Omental fat pad (tissue), 4 donors: ENCODE measurements around the gene SECISBP2L. TPM values are rescaled to one million over a fixed set of nuclear protein-coding genes. Genes with fewer than 3 reads are reported as not detected.

ENCODE experiments used
- ATAC-seq: fragments of 150-250 bp; one replicate; pipeline ENCODE4 v1.9.1; 2016; ENCODE audit warnings: mild to moderate bottlenecking, moderate library complexity; ENCODE audit not compliant: low FRiP score
- DNase-seq: peaks from one replicate; pipeline ENCODE4 v3.0.0-alpha.2; 2019; ENCODE audit warnings: low spot score
- total RNA-seq, 4 donors: library from RNA; depleted of rRNA; stranded (reverse); fragments of >200 nt; gene quantifications; one replicate each; pipeline ENCODE4 v1.1.0, GENCODE V29; 2016
- TF ChIP-seq, protein P1 (sequence below), 3 donors: fragments of 450-650 bp; IDR thresholded peaks; one replicate each; pipeline ENCODE4 v1.5.1; 2016 to 2017; ENCODE audit warnings: antibody characterized with exemption in 3 of 3, mild to moderate bottlenecking in 3 of 3, moderate library complexity in 2 of 3

The SECISBP2L gene
- total RNA-seq, 4 donors from 2014 or later: 31.0 to 56.7 (median 50.0) TPM

DNA sequence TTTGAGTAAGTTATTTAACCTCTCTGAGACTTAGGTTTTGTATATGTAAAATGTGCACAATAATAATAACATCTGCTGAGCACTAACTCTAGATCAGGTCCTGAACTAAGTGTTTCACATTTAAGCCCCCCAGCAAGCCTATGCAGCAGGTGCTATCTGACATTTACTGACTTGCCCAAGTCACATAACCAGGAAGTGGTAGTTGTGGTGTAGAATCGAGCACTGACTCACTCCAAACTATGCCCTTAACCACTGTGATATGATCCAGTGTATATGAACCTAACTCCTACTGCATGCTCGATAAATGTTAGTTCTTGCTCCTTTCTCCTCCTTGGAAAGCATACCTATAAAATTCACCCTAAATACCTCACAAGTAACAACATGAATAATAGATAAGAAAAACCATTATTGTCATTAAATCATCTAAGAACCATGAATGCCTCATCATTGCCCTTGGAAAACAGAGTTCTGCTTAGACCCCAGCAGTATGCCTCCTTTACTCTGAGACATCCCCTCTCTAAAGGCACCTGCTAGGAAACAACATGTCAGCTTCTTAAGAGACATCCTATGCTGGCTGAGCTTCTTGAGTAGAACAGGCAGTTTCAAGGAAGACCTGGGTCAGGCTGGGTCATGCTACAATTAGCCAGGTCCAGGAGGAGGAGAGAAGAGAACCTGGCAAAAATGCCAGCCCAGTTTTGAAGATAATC is 79.5 kb downstream of the SECISBP2L start:
- no peak for ATAC-seq
- TF ChIP-seq, protein P1, sequence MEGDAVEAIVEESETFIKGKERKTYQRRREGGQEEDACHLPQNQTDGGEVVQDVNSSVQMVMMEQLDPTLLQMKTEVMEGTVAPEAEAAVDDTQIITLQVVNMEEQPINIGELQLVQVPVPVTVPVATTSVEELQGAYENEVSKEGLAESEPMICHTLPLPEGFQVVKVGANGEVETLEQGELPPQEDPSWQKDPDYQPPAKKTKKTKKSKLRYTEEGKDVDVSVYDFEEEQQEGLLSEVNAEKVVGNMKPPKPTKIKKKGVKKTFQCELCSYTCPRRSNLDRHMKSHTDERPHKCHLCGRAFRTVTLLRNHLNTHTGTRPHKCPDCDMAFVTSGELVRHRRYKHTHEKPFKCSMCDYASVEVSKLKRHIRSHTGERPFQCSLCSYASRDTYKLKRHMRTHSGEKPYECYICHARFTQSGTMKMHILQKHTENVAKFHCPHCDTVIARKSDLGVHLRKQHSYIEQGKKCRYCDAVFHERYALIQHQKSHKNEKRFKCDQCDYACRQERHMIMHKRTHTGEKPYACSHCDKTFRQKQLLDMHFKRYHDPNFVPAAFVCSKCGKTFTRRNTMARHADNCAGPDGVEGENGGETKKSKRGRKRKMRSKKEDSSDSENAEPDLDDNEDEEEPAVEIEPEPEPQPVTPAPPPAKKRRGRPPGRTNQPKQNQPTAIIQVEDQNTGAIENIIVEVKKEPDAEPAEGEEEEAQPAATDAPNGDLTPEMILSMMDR (IDR thresholded peaks at IDR 0.05): no peak
- DNase-seq: no peak

DNA sequence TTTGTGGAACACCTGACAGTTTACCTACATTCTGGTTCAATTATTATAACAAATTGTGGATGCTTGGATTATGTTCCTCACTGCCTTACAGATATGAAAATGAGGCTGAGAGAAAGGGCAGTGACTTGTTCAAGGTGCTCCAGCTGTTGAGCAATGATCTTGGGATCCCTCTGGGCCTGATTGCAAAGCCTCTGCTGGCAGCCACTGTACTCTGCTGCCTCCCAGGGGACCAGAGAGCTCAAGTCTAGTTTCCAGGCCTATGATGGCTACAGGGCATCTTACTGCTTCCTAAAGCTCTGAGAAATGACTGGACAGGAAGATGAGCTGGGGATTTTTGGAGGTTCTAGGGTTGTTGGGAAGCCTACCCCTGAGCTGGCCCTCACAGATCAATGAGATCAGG is 80.3 kb downstream of the SECISBP2L start:
- no peak for ATAC-seq
- no peak for DNase-seq
- TF ChIP-seq, protein P1 (IDR thresholded peaks at IDR 0.05): no peak

DNA sequence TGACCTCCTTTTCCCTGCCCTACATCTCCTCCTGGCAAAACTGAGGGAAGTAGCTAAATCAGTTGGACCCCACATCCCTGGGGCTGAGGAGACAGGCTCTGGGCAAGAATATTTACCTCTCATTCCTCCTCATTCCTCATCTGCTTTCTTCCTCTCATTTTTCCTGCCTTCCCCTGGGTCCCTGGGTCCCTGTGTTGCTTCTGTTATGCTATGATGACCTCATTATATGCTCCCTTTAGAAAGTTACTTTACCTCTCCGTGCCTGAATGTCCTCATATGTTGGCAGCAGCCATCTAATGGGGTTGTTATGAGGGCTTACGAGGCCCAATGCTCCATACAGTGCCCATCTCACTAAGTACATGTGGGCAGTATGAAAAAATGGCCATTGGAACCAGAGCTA is 81.3 kb downstream of the SECISBP2L start:
- TF ChIP-seq, protein P1 (IDR thresholded peaks at IDR 0.05): no peak
- DNase-seq: no peak
- ATAC-seq: no peak

DNA sequence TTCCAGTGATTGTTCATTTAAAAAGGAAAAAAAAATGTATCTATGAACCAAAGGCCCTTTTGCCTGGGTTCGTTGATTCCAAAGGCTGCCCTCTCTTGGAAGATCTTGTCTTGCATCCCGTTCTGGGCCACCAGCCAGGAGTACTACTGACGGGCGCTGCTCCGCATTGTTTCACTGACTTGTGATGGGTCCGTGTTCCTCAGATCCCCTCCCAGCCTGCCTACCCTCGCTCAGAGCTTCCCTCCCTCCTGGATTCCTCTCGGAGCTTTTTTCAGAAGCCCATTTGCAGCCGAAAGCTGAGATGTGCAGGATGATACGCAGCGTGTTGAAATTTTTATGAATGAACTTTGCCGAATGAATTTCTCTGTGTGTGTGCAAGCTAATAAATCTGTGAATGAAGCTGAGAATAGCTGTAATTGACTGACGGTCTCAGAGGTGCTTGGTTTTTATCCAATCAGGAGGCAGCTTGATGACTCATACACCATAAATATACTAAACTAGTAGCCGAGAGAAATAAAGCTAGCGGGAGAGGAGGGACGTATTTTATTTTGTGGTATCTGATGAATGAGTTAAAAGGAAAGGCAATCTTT is 82.6 kb downstream of the SECISBP2L start, which contains the start of gene SHC4:
SHC4 (minus strand) TSS at position 396 of the 590 bp plus-strand sequence. CDS start 904 bp downstream, outside the sequence.
- DNase-seq (no peak), ATAC-seq (peak; percentile 72)
- TF ChIP-seq, protein P1 (IDR thresholded peaks at IDR 0.05): no peak

DNA sequence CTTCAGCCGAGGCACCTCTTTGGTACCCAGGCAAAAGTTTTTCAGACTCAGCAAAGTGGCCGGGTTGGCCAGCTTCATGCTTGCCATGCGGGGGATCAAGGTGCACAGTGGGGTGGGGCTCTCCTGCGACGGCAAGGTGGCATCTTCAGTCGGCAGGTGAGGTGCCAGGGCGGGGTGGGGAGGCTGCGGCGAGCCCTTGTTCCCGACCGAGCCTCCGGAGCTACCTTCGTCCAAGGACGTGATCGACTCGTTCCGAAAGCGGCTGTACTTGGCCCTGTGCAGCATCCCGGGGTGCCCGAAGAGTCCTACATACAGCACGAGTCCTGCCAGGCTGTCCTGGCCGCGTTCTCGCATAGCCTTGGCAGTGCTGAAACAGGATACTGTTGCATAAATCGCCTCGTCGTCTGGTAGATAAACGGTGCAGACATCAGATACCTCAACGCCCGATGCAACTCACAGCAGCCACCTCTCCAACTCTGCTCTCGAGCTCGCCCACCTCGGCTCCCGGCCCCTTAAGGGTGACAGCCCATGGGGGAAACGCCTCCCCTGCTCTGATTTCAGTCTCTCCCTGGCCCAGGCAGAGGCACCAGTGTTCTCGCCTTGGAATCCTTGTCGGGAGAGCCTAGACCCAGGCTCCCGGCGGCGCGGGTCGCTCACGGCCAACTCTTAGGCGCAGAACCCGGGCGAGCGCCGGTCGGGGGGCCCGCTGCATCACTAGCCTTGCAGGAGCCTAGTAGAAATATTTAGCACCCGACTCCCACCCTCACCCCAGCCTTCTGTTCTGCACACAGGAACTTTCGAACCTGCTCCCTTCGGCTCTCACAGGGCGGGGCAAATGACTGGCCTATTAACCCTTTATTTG is 83.4 kb downstream of the SECISBP2L start:
- no peak for DNase-seq
- peak; percentile 61 for ATAC-seq
- TF ChIP-seq, protein P1 (IDR thresholded peaks at IDR 0.05): no peak

DNA sequence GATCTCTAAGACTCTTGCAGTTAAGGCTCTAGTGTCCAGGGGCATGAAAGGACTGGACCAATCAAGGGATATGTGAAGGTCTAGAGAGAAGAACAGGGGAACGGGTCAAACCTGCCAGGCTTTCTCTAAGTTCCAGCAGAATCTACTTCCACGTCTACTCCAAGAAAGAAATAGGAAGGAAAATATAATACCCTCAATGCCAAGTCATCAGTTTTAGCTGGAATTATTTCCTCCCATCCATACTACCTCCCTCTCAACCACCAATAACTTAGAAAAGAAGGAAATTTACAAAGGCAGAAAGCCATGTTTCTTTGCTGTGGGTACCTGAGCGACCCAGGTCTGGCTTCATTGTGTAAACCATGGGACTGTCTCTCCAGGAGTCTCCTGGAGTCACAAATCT is 90.3 kb downstream of the SECISBP2L start:
- DNase-seq: no peak
- TF ChIP-seq, protein P1 (IDR thresholded peaks at IDR 0.05): no peak
- no peak for ATAC-seq
